ENCODE measurements around the gene GEN1. TPM values are rescaled to one million over a fixed set of nuclear protein-coding genes. Genes with fewer than 3 reads are reported as not detected.

Gene GEN1
- polyA plus RNA-seq, 1 donor from 2014 or later = 9.4 TPM

DNA sequence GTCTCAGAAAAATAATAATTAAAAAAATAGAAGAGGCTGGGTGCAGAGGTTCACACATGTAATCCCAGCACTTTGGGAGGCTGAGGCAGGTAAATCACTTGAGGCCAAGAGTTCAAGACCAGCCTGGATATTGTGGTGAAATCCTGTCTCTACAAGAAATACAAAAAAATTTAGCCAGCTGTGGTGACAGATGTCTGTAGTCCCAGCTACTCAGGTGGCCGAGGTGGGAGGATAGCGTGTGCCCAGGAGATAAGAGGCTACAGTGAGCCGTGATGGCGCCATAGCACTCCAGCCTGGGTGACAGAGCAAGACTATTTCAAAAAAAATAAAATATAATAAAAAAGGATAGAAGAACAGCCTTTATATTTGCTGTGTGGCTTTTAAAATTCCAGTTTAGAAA lies 36.3 kb upstream of the GEN1 start:
- H3K4me3 ChIP-seq (ENCODE audit: low read length) = no peak overlapping the region
- no peaks in the 10 kb centered on the region for H3K79me2 ChIP-seq (replicated peaks; ENCODE audit: insufficient read depth, low read length)
- H2AFZ ChIP-seq (ENCODE audit: low read depth, low read length) = no peak overlapping the region
- H3K9ac ChIP-seq (ENCODE audit: low read length) = no peak overlapping the region
- no peaks in the 10 kb centered on the region for H3F3A ChIP-seq (ENCODE audit: insufficient read depth, low read length, poor library complexity, severe bottlenecking)
- no peaks in the 10 kb centered on the region for H3K27me3 ChIP-seq (ENCODE audit: insufficient read depth, low read depth, low read length)
- H3K36me3 ChIP-seq (ENCODE audit: insufficient read depth, low read length) = peaks cover 9% of the 10 kb centered on the region
- no peaks in the 10 kb centered on the region for H3K9me3 ChIP-seq (ENCODE audit: low read length)
- no peak for TF ChIP-seq POLR2AphosphoS5 (IDR thresholded peaks at IDR 0.05)
- H3K4me2 ChIP-seq (ENCODE audit: low read length) = no peak overlapping the region
- H4K20me1 ChIP-seq (ENCODE audit: insufficient read depth) = no peaks in the 10 kb centered on the region
- no peaks in the 10 kb centered on the region for H3K9me2 ChIP-seq (ENCODE audit: insufficient read depth, low read length)
- no peak overlapping the region for H3K27ac ChIP-seq (ENCODE audit: low read length)

DNA sequence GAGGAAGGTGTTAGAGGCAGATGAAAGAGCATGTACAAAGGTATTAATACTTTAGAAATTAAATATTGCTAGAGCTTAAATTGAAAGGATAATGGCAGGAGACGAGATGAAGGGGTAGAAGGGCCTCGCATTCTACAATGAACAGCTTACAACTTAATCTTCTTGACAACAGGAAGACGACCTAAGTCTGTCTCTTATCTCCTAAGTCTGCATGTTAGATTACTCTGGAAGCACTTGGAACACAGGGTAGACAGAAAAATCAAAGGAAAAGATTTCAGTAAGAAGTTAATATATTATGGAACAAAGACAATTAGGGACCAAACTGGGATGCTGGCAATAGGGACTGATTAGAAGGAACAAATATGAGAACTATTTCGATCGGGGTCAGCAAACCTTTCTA lies 35.2 kb upstream of the GEN1 start:
- Histone ChIP-seq H3K9ac (ENCODE audit: low read length) (no peak overlapping the region), H3K36me3 (ENCODE audit: insufficient read depth, low read length) (peaks cover 14% of the 10 kb centered on the region), H3K4me3 (ENCODE audit: low read length) (no peak overlapping the region), H2AFZ (ENCODE audit: low read depth, low read length) (no peak overlapping the region), H3K27me3 (ENCODE audit: insufficient read depth, low read depth, low read length) (no peaks in the 10 kb centered on the region), H3K9me3 (ENCODE audit: low read length) (no peaks in the 10 kb centered on the region), H3K9me2 (ENCODE audit: insufficient read depth, low read length) (no peaks in the 10 kb centered on the region), H3K27ac (ENCODE audit: low read length) (no peak overlapping the region), H4K20me1 (ENCODE audit: insufficient read depth) (no peaks in the 10 kb centered on the region), H3K4me2 (ENCODE audit: low read length) (no peak overlapping the region), H3F3A (ENCODE audit: insufficient read depth, low read length, poor library complexity, severe bottlenecking) (no peaks in the 10 kb centered on the region), H3K79me2 (replicated peaks; ENCODE audit: insufficient read depth, low read length) (no peaks in the 10 kb centered on the region)
- no peak for TF ChIP-seq MXI1 (conservative IDR thresholded peaks at IDR 0.05; ENCODE audit: poor library complexity, severe bottlenecking)
- no peak for TF ChIP-seq SMC3 (conservative IDR thresholded peaks at IDR 0.05; ENCODE audit: poor library complexity)
- TF ChIP-seq, protein P1, sequence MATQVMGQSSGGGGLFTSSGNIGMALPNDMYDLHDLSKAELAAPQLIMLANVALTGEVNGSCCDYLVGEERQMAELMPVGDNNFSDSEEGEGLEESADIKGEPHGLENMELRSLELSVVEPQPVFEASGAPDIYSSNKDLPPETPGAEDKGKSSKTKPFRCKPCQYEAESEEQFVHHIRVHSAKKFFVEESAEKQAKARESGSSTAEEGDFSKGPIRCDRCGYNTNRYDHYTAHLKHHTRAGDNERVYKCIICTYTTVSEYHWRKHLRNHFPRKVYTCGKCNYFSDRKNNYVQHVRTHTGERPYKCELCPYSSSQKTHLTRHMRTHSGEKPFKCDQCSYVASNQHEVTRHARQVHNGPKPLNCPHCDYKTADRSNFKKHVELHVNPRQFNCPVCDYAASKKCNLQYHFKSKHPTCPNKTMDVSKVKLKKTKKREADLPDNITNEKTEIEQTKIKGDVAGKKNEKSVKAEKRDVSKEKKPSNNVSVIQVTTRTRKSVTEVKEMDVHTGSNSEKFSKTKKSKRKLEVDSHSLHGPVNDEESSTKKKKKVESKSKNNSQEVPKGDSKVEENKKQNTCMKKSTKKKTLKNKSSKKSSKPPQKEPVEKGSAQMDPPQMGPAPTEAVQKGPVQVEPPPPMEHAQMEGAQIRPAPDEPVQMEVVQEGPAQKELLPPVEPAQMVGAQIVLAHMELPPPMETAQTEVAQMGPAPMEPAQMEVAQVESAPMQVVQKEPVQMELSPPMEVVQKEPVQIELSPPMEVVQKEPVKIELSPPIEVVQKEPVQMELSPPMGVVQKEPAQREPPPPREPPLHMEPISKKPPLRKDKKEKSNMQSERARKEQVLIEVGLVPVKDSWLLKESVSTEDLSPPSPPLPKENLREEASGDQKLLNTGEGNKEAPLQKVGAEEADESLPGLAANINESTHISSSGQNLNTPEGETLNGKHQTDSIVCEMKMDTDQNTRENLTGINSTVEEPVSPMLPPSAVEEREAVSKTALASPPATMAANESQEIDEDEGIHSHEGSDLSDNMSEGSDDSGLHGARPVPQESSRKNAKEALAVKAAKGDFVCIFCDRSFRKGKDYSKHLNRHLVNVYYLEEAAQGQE (IDR thresholded peaks at IDR 0.05; ENCODE audit: borderline replicate concordance) = no peak
- TF ChIP-seq EP300 (conservative IDR thresholded peaks at IDR 0.05; ENCODE audit: poor library complexity, severe bottlenecking) = no peak
- no peak for TF ChIP-seq RAD21 (conservative IDR thresholded peaks at IDR 0.05)
- TF ChIP-seq, protein P2, sequence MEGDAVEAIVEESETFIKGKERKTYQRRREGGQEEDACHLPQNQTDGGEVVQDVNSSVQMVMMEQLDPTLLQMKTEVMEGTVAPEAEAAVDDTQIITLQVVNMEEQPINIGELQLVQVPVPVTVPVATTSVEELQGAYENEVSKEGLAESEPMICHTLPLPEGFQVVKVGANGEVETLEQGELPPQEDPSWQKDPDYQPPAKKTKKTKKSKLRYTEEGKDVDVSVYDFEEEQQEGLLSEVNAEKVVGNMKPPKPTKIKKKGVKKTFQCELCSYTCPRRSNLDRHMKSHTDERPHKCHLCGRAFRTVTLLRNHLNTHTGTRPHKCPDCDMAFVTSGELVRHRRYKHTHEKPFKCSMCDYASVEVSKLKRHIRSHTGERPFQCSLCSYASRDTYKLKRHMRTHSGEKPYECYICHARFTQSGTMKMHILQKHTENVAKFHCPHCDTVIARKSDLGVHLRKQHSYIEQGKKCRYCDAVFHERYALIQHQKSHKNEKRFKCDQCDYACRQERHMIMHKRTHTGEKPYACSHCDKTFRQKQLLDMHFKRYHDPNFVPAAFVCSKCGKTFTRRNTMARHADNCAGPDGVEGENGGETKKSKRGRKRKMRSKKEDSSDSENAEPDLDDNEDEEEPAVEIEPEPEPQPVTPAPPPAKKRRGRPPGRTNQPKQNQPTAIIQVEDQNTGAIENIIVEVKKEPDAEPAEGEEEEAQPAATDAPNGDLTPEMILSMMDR (IDR thresholded peaks at IDR 0.05; ENCODE audit: poor library complexity, severe bottlenecking) = no peak
- no peak for TF ChIP-seq POLR2AphosphoS5 (IDR thresholded peaks at IDR 0.05)

DNA sequence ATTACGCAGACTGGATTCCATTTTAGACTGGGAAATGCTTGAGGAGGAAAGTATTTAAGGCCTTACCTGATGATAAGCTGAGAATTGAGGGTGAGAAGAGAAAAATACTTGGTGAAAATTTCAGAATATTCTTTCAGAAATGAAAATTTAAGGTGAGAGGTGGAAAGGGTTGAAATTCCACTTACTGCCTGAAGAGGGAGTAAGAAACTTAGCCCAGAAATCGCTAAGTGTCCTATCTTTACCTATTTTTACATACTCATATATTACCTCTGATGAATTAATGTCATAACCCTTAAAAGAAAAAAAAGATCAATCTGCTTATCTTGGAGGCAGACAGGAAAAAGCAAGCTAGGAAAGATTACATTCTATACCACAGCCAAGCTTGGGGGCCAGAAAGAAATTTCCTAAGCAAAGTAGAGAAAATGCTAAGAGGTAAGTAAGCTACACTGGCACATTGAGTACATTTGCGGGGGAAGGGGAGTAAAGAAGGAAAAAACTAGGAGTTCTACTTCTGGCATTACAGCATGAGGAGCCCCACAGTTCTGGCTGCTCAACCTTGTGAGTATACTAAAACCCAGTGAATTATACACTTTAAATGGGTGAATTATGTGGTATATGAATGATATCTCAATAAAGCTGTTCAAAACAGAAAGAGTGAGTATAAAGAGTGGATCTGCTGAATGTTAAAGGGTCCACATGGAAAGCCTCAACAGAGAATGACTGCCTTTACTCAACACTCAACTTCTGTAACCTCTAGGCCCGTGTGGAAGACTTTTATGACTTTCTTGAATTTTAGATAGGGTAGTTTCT lies 34.2 kb upstream of the GEN1 start:
- peaks cover 14% of the 10 kb centered on the region for H3K36me3 ChIP-seq (ENCODE audit: insufficient read depth, low read length)
- no peaks in the 10 kb centered on the region for H4K20me1 ChIP-seq (ENCODE audit: insufficient read depth)
- H3F3A ChIP-seq (ENCODE audit: insufficient read depth, low read length, poor library complexity, severe bottlenecking) = no peaks in the 10 kb centered on the region
- H3K9me2 ChIP-seq (ENCODE audit: insufficient read depth, low read length) = no peaks in the 10 kb centered on the region
- no peaks in the 10 kb centered on the region for H3K9me3 ChIP-seq (ENCODE audit: low read length)
- no peak overlapping the region for H3K4me3 ChIP-seq (ENCODE audit: low read length)
- no peaks in the 10 kb centered on the region for H3K79me2 ChIP-seq (replicated peaks; ENCODE audit: insufficient read depth, low read length)
- H3K9ac ChIP-seq (ENCODE audit: low read length) = no peak overlapping the region
- no peak overlapping the region for H3K4me2 ChIP-seq (ENCODE audit: low read length)
- H3K27ac ChIP-seq (ENCODE audit: low read length) = no peak overlapping the region
- TF ChIP-seq, protein P1 (IDR thresholded peaks at IDR 0.05; ENCODE audit: borderline replicate concordance) = no peak
- TF ChIP-seq, protein P2 (IDR thresholded peaks at IDR 0.05; ENCODE audit: poor library complexity, severe bottlenecking) = peak; percentile 78
- peak; percentile 76 for TF ChIP-seq SMC3 (conservative IDR thresholded peaks at IDR 0.05; ENCODE audit: poor library complexity)
- peak; percentile 78 for TF ChIP-seq RAD21 (conservative IDR thresholded peaks at IDR 0.05)
- no peak for TF ChIP-seq MXI1 (conservative IDR thresholded peaks at IDR 0.05; ENCODE audit: poor library complexity, severe bottlenecking)
- no peaks in the 10 kb centered on the region for H3K27me3 ChIP-seq (ENCODE audit: insufficient read depth, low read depth, low read length)
- no peak overlapping the region for H2AFZ ChIP-seq (ENCODE audit: low read depth, low read length)

All from neural cell (in vitro differentiated cells).